GM19239 (cell line): Measurements from ENCODE around the gene WDR87.
"Not testable (repeated sequence)": the region's sequence is repeated elsewhere in the genome, so short reads cannot be mapped to it uniquely, and the experiment has no call there.

Experiments
- DNase-seq: peaks from one replicate; pipeline ENCODE4 v3.0.0; 2011; ENCODE audit warnings: low spot score; ENCODE audit not compliant: insufficient read length
- FAIRE-seq: peaks from 2 replicates; lab custom pipeline; 2011; peaks lifted over from hg19 to GRCh38; lab: Jason Lieb, UNC

The WDR87 gene

GRCh38 chr19:37893845-37894575, 12.4 kb downstream of the WDR87 start:
- DNase-seq (no peak), FAIRE-seq (no peak)

DNA sequence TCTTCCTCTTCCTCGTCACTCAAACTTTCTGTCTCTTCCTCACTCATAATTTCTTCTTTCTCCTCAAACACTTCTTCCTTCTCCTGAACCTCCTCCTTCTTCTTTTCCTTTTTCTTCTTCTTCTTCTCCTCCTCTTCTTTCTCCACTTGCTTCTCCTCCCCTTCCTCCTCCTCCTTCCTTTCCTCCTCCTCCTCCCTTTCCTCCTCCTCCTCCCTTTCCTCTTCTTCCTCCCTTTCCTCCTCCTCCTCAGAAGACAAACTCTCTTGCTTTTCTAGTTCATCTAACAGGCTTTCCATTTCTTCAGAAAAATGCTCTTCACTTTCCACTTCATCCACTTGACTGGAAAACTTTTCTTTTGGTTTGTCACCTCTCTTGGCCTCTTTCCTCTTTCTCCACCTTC, 19.8 kb downstream of the WDR87 start:
- DNase-seq (no peak), FAIRE-seq (no peak)

- FAIRE-seq (no peak), DNase-seq (no peak)
These were observed 21.0 kb downstream of the WDR87 start for GRCh38 chr19:37885392-37885791.

DNA sequence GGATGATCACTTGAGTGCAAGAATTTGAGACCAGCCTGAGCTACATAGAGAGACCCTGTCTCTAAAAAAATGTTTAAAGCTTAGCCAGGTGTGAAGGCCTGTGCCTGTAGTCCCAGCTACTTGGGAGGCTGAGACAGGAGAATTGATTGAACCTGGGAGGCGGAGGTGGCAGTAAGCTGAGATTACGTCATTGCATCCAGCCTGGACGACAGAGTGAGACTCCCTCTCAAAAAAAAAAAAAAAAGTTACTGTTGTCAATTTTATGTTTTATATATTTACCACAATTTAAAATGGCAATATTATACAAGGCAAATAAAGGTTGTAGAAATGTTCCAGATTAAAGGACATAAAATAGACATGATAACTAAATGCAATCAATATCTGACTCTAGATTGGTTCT, 29.2 kb downstream of the WDR87 start:
- FAIRE-seq (no peak), DNase-seq (no peak)

GRCh38 chr19:37876032-37876431, 30.4 kb downstream of the WDR87 start:
- DNase-seq (no peak), FAIRE-seq (no peak)

DNA sequence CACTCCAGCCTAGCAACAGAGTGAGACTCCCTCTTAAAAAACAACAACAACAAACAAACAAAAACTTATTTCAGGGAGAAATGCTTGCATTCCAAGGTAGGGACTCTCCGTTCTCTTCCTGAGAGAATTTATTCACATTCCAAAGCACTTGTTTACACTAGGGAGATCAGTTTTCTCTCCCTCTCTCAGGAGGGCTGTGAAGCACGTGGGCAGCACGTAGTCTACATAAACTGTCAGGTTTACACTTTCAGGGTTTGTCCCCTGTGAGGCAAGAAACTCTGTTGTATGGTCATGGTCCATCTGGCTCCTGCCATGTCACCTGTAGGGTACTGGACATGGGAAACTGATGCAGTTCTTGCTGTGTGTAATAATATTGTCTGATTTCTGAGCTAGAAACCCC, 31.6 kb downstream of the WDR87 start:
- FAIRE-seq (no peak), DNase-seq (no peak)

- no peak for DNase-seq
- no peak for FAIRE-seq
These were observed 34.0 kb downstream of the WDR87 start for GRCh38 chr19:37872383-37872782.

- DNase-seq (no peak), FAIRE-seq (no peak)
These were observed 36.5 kb downstream of the WDR87 start for GRCh38 chr19:37869766-37870340.

GRCh38 chr19:37867831-37868230, 38.6 kb downstream of the WDR87 start:
- DNase-seq (no peak), FAIRE-seq (no peak)

DNA sequence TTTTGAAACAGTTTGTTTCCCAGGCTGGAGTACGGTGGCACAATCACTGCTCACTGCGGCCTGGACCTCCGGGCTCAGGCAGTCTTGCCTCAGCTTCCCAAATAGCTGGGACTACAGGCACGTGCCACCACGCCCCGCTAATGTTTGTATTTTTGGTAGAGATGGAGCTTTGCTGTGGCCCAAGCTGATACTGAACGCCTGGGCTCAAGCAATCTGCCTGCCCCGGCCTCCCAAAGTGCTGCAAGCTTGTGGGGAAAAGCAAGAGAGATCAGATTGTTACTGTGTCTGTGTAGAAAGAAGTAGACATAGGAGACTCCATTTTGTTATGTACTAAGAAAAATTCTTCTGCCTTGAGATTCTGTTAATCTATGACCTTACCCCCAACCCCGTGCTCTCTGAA, 40.5 kb downstream of the WDR87 start:
- FAIRE-seq, DNase-seq: not testable (repeated sequence)

DNA sequence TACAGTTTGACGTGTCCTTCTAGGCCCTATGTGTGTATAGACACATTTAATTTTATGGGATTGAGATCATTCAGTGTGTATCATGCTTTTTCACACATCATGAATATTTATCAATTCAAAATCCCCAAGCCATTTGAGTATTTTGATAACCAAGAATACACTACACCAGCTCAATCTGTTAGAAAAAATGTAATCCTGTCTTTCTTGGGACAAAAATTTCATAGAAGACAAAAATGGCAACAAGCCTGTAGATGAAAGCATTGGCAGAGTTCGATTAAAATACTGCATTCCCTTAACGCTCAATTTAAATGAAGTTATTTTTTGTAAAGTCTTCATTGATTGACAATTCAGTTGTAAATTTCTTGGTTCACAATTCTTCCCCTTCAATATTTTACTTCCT, 41.9 kb downstream of the WDR87 start:
- no peak for DNase-seq
- FAIRE-seq, result no peak

- DNase-seq (no peak), FAIRE-seq (no peak)
These were observed 51.3 kb downstream of the WDR87 start for GRCh38 chr19:37855098-37855497.

- FAIRE-seq (no peak), DNase-seq (no peak)
These were observed 60.5 kb downstream of the WDR87 start for GRCh38 chr19:37845932-37846331.
